SKM-1 (cell line): ENCODE measurements around the gene RAD9B.
"Not testable (repeated sequence)": the region's sequence is repeated elsewhere in the genome, so short reads cannot be mapped to it uniquely, and the experiment has no call there.

ENCODE experiments used
- DNase-seq: peaks from one replicate; lab custom pipeline; 2025; ENCODE audit not compliant: unreplicated experiment; lab: John Stamatoyannopoulos, UW

Gene RAD9B

DNA sequence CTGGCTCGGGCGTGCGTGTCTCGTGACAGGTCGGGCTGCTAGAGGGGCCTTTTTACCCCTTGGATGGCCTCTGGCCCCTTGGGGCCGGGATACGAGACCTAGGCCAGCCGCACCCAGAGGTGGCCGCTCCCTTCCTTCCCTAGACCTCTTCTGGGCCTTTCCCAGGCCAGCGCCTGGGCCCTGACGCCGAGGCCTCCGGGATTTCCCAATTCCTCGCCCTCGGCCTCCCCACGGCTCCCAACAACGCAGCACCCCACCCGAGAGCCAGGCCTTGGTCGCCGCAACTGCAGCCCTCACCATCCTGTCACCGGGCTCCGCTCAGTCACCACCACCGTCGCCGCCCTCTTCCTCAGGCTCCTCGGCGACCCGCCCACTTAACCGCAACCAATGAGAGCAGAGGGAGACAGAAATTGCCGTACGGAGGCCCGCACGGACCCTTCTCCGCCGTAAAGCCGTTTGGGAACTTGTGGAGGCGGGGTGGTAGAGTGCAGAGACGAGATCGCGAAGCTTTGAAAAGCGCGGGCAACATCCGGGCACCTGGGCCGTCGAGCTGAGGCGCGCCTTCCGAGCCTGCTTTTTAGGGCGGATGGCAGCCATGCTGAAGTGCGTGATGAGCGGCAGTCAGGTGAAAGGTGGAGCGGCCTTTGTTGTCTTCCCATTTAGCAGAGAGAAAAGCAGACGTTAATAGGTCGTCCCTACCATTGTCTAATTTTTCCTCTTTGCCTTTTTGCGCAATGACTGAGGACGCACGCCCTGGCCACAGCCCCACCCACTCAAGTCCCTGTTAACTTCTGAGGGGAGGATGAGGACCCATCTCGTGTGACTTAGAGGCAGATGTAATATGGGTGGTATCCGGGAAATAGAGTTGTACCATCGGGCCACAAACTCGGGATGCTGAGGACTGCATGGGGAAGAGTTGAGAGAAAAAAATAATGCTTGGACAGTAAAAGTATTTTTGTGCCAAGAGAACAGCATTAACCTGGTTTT lies at the start of gene RAD9B, which contains the start of gene VPS29:
Gene RAD9B, plus strand, starts transcription at position 580 of the 987 bp plus-strand sequence. Its CDS starts 7 bp downstream, at position 587.
Gene VPS29, minus strand, starts transcription at position 360 of the 987 bp plus-strand sequence. Its CDS starts 60 bp downstream, at position 300.
- DNase-seq: peak; percentile 73

DNA sequence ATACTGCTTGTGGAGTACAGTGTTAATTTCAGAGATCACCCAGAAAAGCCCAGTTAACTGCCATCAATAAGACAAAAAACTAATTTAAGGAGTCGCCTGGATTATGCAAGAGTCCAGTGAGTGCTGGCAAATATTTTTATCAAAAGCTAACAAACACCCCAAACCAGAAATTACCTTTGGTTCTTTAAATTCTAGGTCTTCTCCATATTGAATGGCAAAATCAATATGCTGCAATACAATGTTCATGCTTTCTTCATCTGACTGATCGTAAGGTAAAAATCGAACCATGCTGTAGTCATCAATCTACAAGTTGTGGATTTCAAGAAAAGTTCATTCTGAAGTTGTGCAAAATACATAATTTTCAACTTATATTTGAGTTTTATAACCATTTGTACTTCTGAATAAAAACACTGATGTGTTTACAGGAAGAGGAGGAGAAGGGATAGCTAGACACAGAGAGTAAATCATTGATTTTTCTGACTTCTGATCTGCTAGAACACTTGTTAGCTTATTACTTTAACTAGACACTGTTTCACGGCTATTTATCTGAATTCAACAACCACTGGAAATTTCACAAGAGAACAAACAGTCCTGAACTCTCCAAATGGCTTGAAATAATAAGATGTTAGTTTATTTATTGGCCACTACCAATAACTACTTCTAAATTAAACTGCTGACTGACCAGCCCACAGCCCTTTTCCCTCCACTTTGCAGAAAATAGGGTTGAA lies 48.4 kb upstream of the RAD9B start:
- DNase-seq: no peak

DNA sequence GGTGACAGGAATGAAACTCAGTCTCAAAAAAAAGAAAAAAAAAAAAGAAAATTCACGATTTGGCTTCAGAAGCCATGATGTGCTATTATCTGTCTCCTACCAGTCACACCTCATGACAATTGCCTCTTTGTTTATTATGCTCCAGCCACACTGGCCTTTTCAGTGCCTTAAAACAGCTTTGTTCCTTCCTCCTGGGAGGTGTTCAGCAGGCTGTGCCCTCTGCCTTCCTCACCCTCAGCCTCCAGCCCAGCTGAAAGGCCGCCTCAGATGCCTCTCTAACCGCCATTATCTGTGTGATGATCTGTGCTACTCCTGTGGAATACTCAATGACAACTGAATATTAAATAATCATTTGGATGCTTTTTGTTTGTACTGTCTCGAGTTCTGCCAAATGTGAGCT lies 43.4 kb upstream of the RAD9B start:
- DNase-seq: no peak

DNA sequence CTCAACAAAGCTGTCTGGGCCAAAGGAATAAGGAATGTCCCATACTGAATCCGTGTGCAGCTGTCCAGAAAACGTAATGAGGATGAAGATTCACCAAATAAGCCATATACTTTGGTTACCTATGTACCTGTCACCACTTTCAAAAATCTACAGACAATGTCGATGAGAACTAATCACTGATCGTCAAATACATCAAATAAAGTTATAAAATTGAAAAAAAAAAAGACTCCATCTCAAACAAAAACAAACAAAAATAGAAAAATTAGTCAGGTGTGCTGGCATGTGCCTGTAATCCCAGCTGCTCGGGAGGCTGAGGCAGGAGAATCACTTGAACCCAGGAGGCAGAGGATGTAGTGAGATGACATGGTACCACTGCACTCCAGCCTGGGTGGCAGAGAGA lies 40.9 kb upstream of the RAD9B start:
- not testable (repeated sequence) for DNase-seq

GRCh38 chr12:110465024-110465423 lies 37.1 kb upstream of the RAD9B start:
- DNase-seq: no peak

GRCh38 chr12:110465765-110466164 lies 36.4 kb upstream of the RAD9B start:
- not testable (repeated sequence) for DNase-seq

DNA sequence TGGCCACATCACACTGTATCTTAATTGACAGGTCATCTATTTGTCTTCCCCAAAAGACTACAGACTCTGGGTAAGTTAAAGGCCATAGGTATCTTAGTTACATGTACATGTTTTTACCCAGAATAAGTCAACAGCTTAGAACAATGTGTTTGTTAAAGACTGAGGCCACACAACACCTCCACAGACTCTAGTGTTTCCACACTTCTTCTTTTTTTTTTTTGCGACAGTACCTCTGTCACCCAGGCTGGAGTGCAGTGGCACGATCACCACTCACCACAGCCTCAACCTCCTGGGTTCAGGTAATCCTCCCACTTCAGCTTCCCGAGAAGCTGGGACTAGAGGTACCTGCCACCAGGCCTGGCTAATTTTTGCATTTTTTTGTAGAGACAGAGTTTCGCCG lies 35.3 kb upstream of the RAD9B start:
- no peak for DNase-seq

GRCh38 chr12:110467847-110468213 lies 34.3 kb upstream of the RAD9B start:
- DNase-seq: no peak

DNA sequence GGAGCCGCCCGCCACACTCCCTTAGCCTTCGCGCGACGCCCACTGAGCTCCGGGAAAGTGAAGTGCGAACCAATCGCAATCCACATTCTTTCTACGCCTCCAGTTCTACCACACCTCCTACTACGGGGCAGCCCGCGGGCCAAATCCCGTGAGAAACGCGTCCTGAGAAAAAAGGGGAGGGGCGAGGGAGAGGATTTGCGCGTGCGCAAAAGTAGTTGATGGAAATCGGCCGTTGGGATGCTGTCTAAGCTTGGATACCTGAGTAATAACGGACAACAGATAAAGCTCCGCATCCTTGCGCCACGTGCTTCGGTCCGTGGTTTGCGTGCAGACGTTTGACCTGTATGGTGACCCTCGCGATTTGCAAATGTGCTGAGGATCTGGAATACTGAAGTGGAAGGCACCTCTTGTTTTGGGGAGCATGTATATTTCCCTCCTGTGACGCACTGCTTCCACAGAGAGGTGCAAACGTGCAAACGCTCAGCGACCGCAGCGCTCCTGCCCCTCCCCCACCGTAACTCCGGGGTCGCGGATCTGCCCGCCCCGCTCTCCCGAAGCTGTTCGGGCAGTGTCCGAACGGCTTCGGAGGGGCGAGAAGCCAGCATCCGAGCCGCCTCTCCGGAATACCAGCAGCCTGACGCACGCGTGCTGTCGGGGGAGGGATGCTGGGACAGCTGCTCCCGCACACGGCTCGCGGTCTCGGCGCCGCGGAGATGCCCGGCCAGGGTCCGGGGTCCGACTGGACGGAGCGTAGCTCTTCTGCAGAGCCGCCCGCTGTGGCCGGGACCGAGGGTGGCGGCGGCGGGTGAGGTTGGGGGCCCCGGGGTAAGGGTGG lies 33.7 kb upstream of the RAD9B start, which contains the start of the genes FAM216A and GPN3:
Gene FAM216A, plus strand, starts transcription at position 632 of the 835 bp plus-strand sequence. Its CDS starts 31 bp downstream, at position 663.
Gene GPN3, minus strand, starts transcription at position 44 of the 835 bp plus-strand sequence. CDS start 54 bp downstream, outside the sequence.
- peak; percentile 73 for DNase-seq

DNA sequence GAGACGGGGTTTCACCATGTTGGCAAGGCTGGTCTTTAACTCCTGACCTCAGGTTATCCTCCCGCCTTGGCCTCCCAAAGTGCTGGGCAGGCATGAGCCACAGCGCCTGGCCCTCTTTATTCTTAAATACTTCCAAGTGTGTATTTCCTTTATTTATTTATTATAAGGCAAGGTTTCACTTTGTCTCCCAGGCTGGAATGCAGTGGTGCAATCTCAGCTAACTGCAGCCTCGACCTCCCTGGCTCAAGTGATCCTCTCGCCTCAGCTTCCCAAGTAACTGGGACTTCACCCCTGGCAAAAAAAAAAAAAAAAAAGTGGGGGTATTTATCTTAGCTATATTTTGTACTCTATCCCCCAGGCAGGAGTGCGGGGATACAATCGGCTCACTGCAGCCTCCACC lies 26.7 kb upstream of the RAD9B start:
- DNase-seq: no peak

DNA sequence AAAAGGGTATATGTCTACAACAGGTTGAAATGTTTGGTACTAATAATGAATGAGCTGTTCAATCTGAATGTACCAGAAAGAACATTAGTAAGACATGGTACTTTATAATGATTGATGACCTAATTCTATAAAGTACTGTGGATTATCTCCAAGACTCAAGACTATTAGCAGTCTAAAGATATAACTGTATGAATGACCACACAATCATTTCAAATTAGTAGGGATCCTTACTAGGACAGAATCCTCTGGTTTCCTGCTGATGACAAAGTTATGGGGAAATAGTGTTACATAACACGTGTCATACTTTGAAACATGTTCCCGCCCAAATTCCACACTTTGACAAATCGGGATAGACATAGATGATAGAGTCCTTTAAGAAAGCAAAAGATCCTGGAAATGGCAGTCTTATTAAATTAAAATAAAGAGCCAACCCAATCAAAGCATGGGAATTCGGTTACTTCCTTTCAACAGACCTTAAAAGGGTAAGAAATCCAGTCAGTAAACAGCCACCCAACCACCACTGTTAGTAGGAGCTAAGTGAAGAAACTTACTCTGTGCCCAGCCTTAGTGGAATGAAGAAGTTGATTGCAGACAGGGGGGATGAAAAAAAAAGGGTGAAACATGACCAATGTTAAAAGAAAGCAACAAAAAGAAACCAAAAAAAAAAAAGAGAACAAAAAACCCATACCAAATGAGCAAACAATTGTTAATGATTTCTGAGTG lies 3.0 kb upstream of the RAD9B start:
- peak; percentile 1 for DNase-seq

DNA sequence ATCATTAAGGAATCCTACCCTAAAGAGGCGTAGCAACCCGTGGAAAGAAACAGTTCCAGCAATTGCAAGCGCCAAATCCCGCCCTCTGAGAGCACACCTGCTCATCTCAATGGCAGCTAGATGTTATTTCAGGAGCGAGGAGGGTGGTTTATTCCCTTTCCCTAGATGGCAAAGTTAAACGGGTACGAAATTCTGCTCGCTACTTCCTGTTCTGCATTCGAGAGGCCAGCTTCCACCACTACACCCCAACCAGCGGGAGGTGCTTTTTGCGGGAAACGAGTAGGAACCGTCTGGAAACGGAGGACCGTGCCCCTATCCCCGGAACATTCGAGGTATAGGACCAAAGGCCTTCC lies 756 bp upstream of the RAD9B start:
- peak; percentile 4 for DNase-seq

GRCh38 chr12:110503432-110503831 lies 1.3 kb downstream of the RAD9B start:
- no peak for DNase-seq

DNA sequence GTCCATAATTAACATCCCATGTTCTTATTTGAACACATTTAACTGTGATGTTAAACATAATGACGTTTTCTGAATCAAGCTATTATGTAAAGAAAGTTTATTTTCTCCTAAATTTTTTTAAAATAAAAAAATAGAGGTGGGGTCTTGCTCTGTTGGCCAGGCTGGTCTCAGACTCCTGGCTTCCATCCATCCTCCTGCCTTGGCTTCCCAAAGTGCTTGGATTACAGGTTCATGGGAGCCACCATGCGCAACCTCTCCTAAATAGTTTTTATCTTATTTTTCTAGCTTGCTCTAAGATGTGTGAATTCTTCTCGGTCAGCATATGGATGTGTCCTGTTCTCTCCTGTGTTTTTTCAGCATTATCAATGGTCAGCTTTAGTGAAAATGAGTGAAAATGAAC lies 3.2 kb downstream of the RAD9B start:
- DNase-seq: no peak

- no peak for DNase-seq
These were observed 6.0 kb downstream of the RAD9B start for GRCh38 chr12:110508071-110508586.

DNA sequence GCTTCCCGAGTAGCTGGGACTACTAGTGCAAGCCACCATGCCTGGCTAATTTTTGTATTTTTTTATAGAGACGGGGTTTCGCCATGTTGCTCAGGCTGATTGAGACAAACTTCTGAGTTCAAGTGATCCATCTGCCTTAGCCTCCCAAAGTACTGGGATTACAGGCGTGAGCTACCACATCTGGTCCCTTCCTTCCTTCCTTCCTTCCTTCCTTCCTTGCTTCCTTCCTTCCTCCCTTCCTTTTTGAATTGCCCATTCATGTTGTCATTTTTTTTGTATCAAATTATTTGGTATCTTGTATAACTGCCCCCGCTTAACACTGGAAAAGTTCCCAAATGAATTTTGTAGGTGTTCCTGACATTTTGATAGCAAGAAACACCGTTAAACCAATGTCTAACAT lies 11.7 kb downstream of the RAD9B start:
- DNase-seq: no peak

DNA sequence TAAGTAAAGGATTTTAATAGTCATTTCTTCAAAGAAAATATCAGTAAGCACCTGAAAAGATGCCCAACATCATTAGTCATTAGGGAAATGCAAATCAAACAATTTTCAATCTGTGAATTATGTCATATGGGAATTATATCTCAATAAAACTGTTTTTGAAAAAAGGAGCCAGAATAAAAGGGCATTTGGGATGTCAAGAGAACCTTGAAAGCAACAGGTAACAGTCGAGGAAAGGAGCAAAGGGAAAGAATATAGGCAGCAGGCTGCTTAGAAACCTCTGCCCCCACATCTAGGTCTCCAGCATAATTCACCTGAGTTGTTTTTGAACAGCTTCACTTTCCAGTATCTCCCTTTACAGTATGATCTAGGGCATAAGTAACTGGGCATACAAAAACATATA lies 12.2 kb downstream of the RAD9B start:
- DNase-seq: no peak

DNA sequence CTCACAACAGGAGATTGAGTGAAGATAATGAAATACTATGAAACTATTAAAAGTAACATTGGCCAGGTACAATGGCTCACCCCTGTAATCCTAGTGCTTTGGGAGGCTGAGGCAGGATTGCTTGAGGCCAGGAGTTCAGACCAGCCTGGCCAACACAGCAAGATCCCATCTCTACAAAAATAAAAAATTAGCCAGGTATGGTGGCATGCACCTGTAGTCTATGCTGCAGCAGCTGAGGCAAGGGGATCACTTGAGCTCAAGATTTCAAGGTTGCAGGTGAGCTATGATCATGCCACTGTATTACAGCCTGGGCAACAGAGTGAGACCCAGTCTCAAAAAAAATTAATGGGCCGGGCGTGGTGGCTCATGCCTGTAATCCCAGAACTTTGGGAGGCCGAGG lies 14.9 kb downstream of the RAD9B start:
- no peak for DNase-seq

DNA sequence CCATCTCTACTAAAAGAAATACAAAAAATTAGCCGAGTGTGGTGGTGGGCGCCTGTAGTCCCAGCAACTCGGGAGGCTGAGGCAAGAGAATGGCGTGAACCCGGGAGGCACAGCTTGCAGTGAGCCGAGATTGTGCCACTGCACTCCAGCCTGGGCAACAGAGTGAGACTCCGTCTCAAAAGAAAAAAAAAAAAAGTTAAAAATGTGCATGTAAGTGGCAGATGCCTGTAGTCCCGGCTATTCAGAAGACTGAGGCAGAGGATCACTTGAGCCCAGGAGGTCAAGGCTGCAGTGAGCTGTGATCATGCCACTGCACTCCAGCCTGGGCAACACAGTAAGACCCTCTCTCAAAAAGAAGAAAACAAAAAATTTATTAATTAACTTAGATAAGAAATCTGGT lies 15.9 kb downstream of the RAD9B start:
- not testable (repeated sequence) for DNase-seq
